Measurements from ENCODE around the gene LRRC59. TPM values are rescaled to one million over a fixed set of nuclear protein-coding genes. Genes with fewer than 3 reads are reported as not detected.

Gene LRRC59
- total RNA-seq, 3 donors from 2014 or later (not counting 1 experiment from before 2014, with no cell fraction given): 55.6 to 62.7 (median 56.0) TPM

DNA sequence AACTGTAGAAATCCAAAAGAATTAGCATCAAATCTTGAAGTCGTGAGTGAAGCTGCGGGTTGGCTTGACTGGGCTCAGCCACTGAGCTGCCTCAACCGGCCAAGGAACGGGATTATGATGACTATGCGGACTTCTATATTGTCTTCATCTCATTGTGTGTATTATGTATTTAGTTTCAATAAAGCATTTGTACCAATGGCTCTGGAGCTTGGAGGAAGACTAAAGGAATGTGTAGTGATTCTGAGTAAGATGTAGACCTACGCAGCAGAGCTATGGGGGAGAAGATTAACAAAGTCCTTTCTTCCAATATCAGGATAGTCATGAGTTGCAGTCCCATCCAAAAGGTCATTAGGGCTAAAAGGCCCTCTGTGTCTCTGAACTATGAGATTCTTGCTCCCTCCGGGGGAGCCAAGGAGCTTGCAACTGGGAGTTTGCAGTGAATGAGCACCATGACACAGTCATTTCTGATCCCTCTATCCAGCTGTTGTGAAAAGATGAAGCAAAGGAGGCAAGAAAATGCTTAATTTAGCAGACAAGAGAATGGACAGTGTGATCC is 16.0 kb downstream of the LRRC59 start:
- WGBS (ENCODE audit: insufficient coverage): 94% methylated on average over 7 of the region's 7 CpGs
- Mint-ChIP-seq H3K9me3 (no peaks in the 10 kb centered on the region), H3K4me1 (peaks cover under 1 to 5% of the 10 kb centered on the region in 2 donors), H3K27ac (no peak overlapping the region), H3K27me3 (ENCODE audit: low read depth in 2 of 2) (no peaks in the 10 kb centered on the region), H3K4me3 (no peak overlapping the region), H3K36me3 (peaks cover 11% of the 10 kb centered on the region)
- Histone ChIP-seq H3K36me3 (ENCODE audit: control insufficient read depth, insufficient read depth, low read length) (peaks cover 59% of the 10 kb centered on the region), H3K4me3 (ENCODE audit: low read length) (no peak overlapping the region), H3K4me1 (ENCODE audit: control insufficient read depth, insufficient read depth, low read length) (no peaks in the 10 kb centered on the region), H3K27ac (ENCODE audit: low read length) (no peak overlapping the region), H3K9me3 (ENCODE audit: control insufficient read depth, insufficient read depth, low read length) (no peaks in the 10 kb centered on the region), H3K27me3 (ENCODE audit: control insufficient read depth, insufficient read depth, low read length) (no peaks in the 10 kb centered on the region)
- ATAC-seq (no peak), DNase-seq (no peak)
- intact Hi-C loops (cut with micrococcal nuclease): no loop called here
- TF ChIP-seq, protein P1, sequence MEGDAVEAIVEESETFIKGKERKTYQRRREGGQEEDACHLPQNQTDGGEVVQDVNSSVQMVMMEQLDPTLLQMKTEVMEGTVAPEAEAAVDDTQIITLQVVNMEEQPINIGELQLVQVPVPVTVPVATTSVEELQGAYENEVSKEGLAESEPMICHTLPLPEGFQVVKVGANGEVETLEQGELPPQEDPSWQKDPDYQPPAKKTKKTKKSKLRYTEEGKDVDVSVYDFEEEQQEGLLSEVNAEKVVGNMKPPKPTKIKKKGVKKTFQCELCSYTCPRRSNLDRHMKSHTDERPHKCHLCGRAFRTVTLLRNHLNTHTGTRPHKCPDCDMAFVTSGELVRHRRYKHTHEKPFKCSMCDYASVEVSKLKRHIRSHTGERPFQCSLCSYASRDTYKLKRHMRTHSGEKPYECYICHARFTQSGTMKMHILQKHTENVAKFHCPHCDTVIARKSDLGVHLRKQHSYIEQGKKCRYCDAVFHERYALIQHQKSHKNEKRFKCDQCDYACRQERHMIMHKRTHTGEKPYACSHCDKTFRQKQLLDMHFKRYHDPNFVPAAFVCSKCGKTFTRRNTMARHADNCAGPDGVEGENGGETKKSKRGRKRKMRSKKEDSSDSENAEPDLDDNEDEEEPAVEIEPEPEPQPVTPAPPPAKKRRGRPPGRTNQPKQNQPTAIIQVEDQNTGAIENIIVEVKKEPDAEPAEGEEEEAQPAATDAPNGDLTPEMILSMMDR (IDR thresholded peaks at IDR 0.05): no peak

DNA sequence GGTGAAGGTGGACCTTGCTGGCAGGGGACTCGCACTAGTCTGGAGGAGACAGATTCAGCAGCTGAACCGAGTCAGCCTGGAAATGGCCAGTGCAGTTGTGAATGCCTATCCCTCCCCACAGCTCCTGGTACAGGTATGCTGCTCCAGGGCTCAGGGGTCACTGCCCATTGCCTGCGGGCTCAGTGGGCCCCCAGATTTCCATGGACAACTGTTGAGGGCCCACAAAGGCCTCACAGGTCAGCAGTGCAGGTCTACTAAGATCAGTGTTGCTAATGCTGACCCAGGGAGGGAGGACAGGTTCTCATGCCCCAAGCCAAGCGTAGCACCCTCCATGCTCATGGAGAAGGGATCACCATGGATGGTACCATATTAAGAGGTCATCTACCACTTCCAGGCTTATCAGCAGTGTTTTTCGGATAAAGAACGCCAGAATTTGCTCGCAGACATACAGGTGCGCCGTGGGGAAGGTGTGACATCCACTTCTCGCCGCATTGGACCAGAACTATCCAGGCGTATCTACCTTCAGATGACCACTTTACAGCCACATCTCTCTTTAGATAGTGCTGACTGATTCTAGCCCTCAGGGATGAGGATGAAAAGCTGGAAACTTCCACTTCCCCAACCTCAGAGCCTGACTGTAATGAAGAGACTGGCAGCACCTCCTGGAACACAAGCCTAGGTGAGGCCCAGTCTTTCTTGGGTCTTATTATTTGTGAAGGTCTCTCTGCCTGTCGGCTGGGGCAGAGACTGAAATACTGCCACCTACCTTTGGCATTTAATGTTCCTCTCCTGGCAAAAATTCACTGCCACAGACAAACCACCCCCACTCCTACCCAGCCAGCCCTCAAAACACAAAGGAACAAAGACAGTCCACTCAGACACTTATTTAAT is 16.7 kb downstream of the LRRC59 start:
- peaks cover 0 to 5% of the 10 kb centered on the region in 2 donors for H3K4me1 Mint-ChIP-seq
- no peaks in the 10 kb centered on the region for H3K27me3 ChIP-seq (ENCODE audit: control insufficient read depth, insufficient read depth, low read length)
- no peaks in the 10 kb centered on the region for H3K27me3 Mint-ChIP-seq (ENCODE audit: low read depth in 2 of 2)
- H3K4me3 Mint-ChIP-seq: no peak overlapping the region
- ATAC-seq: peak in 2 of 3 donors; percentile 26
- no peaks in the 10 kb centered on the region for H3K9me3 ChIP-seq (ENCODE audit: control insufficient read depth, insufficient read depth, low read length)
- peaks cover 8% of the 10 kb centered on the region for H3K36me3 Mint-ChIP-seq
- no peak overlapping the region for H3K27ac ChIP-seq (ENCODE audit: low read length)
- no peaks in the 10 kb centered on the region for H3K4me1 ChIP-seq (ENCODE audit: control insufficient read depth, insufficient read depth, low read length)
- peaks cover 52% of the 10 kb centered on the region for H3K36me3 ChIP-seq (ENCODE audit: control insufficient read depth, insufficient read depth, low read length)
- H3K27ac Mint-ChIP-seq: no peak overlapping the region
- intact Hi-C loops (cut with micrococcal nuclease): no loop called here
- DNase-seq: no peak
- H3K9me3 Mint-ChIP-seq: no peaks in the 10 kb centered on the region
- 91% methylated on average over 13 of the region's 13 CpGs for WGBS (ENCODE audit: insufficient coverage)
- H3K4me3 ChIP-seq (ENCODE audit: low read length): no peak overlapping the region
- TF ChIP-seq, protein P1 (IDR thresholded peaks at IDR 0.05): no peak

DNA sequence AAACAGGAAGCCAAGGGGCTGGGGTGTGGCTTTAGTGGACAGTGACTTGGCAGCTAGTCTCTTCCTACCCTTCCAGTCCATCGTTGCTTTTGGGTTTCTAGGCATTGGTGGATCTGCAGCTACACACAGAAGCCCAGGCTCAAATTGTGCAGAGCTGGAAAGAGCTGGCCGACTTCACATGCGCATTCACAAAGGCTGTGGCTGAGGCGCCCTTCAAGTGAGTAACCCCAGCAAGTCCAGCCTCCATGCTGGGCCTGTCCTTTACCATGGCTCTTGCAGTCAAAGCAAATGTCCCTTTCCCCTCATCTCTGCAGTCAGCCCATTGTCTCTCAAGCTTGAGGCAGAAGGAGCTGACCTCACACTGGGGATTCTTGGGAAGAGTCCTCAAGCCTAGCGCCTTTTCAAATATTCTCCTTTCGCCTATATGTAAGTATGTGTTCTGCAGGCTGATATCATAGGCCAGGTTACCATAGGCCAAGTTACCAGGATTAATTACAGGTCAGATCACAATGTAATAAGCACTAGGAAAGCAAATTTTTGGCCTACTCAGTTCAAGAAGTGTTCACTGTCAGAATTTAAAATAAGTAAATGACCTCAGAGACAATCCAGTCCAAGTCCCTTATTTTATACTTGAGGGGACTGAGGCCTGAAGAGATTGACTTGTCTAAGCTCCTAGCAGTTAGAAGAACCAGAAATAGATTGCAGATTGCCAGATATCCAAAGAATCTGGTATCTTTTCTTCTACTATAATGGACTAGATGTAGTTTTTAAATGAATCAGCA is 17.8 kb downstream of the LRRC59 start:
- H3K27me3 ChIP-seq (ENCODE audit: control insufficient read depth, insufficient read depth, low read length): no peaks in the 10 kb centered on the region
- H3K27ac ChIP-seq (ENCODE audit: low read length): no peak overlapping the region
- no peak overlapping the region for H3K4me3 ChIP-seq (ENCODE audit: low read length)
- 94% methylated on average over 6 of the region's 6 CpGs for WGBS (ENCODE audit: insufficient coverage)
- Mint-ChIP-seq H3K9me3 (no peaks in the 10 kb centered on the region), H3K4me3 (no peak overlapping the region), H3K27ac (no peak overlapping the region), H3K4me1 (no peaks in the 10 kb centered on the region), H3K36me3 (no peaks in the 10 kb centered on the region), H3K27me3 (ENCODE audit: low read depth in 2 of 2) (no peaks in the 10 kb centered on the region)
- intact Hi-C loops (cut with micrococcal nuclease): no loop called here
- ATAC-seq (no peak), DNase-seq (no peak)
- TF ChIP-seq, protein P1 (IDR thresholded peaks at IDR 0.05): no peak
- peaks cover 42% of the 10 kb centered on the region for H3K36me3 ChIP-seq (ENCODE audit: control insufficient read depth, insufficient read depth, low read length)
- H3K9me3 ChIP-seq (ENCODE audit: control insufficient read depth, insufficient read depth, low read length): no peaks in the 10 kb centered on the region
- no peaks in the 10 kb centered on the region for H3K4me1 ChIP-seq (ENCODE audit: control insufficient read depth, insufficient read depth, low read length)
